ENCODE measurements around the gene HPSE2.

The HPSE2 gene

GRCh38 chr10:98407744-98408241 is 827.9 kb downstream of the HPSE2 start:
- TF ChIP-seq CTCF (conservative IDR thresholded peaks at IDR 0.05; ENCODE audit: low read length): no peak
- DNase-seq (ENCODE audit: low read depth): no peak
- no peak overlapping the region for H3K4me3 ChIP-seq (ENCODE audit: low read length)
